H1 (cell line): ENCODE results near the gene TEX101. TPM values are rescaled to one million over a fixed set of nuclear protein-coding genes. Genes with fewer than 3 reads are reported as not detected.

Experiments used
- CHD1 ChIP-seq: IDR thresholded peaks from 2 replicates; pipeline ENCODE4 v1.6.1; 2012; ENCODE audit warnings: low read depth, low read length, improper control_type of control experiment
- GTF2F1 ChIP-seq: IDR thresholded peaks from 2 replicates; pipeline ENCODE4 v1.6.1; 2012; ENCODE audit warnings: low read depth, low read length, improper control_type of control experiment, borderline replicate concordance
- POLR2AphosphoS5 ChIP-seq: IDR thresholded peaks from 2 replicates; pipeline ENCODE4 v1.6.1; 2011; ENCODE audit warnings: low read depth, low read length
- RFX5 ChIP-seq: IDR thresholded peaks from 2 replicates; pipeline ENCODE4 v1.6.1; 2011; ENCODE audit warnings: low read depth, low read length, improper control_type of control experiment, borderline replicate concordance
- SIRT6 ChIP-seq: IDR thresholded peaks from one replicate; pipeline ENCODE4 v1.7.1; 2012; ENCODE audit warnings: low read length, inconsistent platforms
- polyA plus RNA-seq, 7 experiments: library from polyadenylated mRNA; depleted of rRNA in 3 of 7; stranded (reverse) in 5 of 7; unstranded in 2 of 7; fragments of >200 nt in 5 of 7; fragments of 200-250 nt in 2 of 7; gene quantifications; 1 replicate in 5 of 7; 2 replicates in 1 of 7; 4 replicates in 1 of 7; pipeline versions ENCODE4 v1.2.1 to v1.2.3, GENCODE V29; 2011 to 2013; ENCODE audit warnings: missing spikeins in 2 of 7, mixed read lengths in 2 of 7
- total RNA-seq: library from RNA; stranded (reverse); fragmentation: NEBNext Ultra II Directional; extraction: Animal tissue kit (Norgen Biotek cat#: 25700); gene quantifications from 2 replicates; pipeline ENCODE4 v1.2.1, GENCODE V29; 2021
- TF ChIP-seq, protein P1 (sequence below): IDR thresholded peaks from 2 replicates; pipeline ENCODE4 v1.6.1; 2011; ENCODE audit warnings: low read depth, mild to moderate bottlenecking, low read length; ENCODE audit not compliant: insufficient read depth

The TEX101 gene
- total and polyA plus RNA-seq, 2 of the 8 experiments (the other 6 are each of a cell fraction or from before 2014, with no cell fraction given): 0.12 TPM; not detected in 1

DNA sequence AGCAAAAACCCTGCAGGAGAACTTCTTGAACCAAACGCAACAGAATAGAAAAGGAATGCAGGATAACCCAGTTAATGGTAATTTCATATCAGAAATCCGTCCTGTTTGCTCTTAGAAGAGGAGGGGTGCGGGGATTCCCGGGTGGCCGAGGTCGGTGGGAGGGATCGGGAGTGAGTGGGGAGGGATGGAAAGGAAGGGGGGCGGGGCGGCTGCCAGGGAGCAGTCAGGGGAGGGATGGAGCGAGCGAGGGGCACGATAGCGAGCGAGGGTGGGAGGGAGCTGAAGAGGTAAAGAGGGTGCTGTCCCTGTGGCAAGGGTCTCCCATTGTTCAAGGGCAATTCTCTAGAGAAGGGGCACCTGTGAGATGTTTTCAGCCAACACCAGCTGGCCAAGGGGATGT lies 34.7 kb upstream of the TEX101 start (continued):
- TF ChIP-seq, protein P1, sequence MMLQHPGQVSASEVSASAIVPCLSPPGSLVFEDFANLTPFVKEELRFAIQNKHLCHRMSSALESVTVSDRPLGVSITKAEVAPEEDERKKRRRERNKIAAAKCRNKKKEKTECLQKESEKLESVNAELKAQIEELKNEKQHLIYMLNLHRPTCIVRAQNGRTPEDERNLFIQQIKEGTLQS: no peak
- no peak for TF ChIP-seq GTF2F1
- no peak for TF ChIP-seq SIRT6
- no peak for TF ChIP-seq CHD1
- no peak for TF ChIP-seq POLR2AphosphoS5
- no peak for TF ChIP-seq RFX5
